GM12878 (cell line): ENCODE data around the gene CD7. TPM values are rescaled to one million over a fixed set of nuclear protein-coding genes. Genes with fewer than 3 reads are reported as not detected.
A peak's percentile ranks its signal among the peaks of the same experiment; 100 is the strongest.

Experiments
- BHLHE40 ChIP-seq, 2 experiments: fragments of 450-650 bp in 1 of 2; IDR thresholded peaks; 2 replicates each; pipeline ENCODE4 v1.6.1; 2011 to 2017; ENCODE audit warnings: low read depth in 2 of 2, borderline replicate concordance in 1 of 2, improper control_type of control experiment in 1 of 2, low read length in 1 of 2, mild to moderate bottlenecking in 1 of 2
- E2F4 ChIP-seq: IDR thresholded peaks from 2 replicates; pipeline ENCODE4 v1.6.1; 2012; ENCODE audit warnings: low read depth, low read length, improper control_type of control experiment
- EED ChIP-seq: sonication (generic); IDR thresholded peaks from 2 replicates; pipeline ENCODE4 v1.6.1; 2016; ENCODE audit warnings: antibody characterized with exemption, low read depth
- ESRRA ChIP-seq: IDR thresholded peaks from 2 replicates; pipeline ENCODE4 v1.6.1; 2012; ENCODE audit warnings: mild to moderate bottlenecking, low read length, improper control_type of control experiment
- HSF1 ChIP-seq: fragments of 150-350 bp; IDR thresholded peaks from 2 replicates; pipeline ENCODE4 v1.6.1; 2014; ENCODE audit warnings: mild to moderate bottlenecking, low read depth, low read length
- IRF5 ChIP-seq: fragments of 450-650 bp; IDR thresholded peaks from 2 replicates; pipeline ENCODE4 v1.6.1; 2017; ENCODE audit warnings: borderline replicate concordance
- NFIC ChIP-seq: IDR thresholded peaks from 2 replicates; pipeline ENCODE4 v1.6.1; 2012; ENCODE audit warnings: low read depth, mild to moderate bottlenecking, inconsistent platforms, low read length, moderate library complexity
- NR2C2 ChIP-seq: IDR thresholded peaks from 2 replicates; pipeline ENCODE4 v1.6.1; 2011; ENCODE audit warnings: borderline replicate concordance, low read depth; ENCODE audit not compliant: control insufficient read depth, insufficient read length
- PAX8 ChIP-seq: fragments of 450-650 bp; IDR thresholded peaks from 2 replicates; pipeline ENCODE4 v1.6.1; 2017; ENCODE audit warnings: mild to moderate bottlenecking, moderate library complexity
- POLR2A ChIP-seq: IDR thresholded peaks from 2 replicates; pipeline ENCODE4 v1.6.1; 2011; ENCODE audit warnings: low read depth, mild to moderate bottlenecking, low read length
- POLR2AphosphoS2 ChIP-seq: IDR thresholded peaks from 2 replicates; pipeline ENCODE4 v1.6.1; 2011; ENCODE audit warnings: low read depth, mild to moderate bottlenecking, low read length, improper control_type of control experiment, moderate library complexity
- SP1 ChIP-seq: IDR thresholded peaks from one replicate; pipeline ENCODE4 v1.6.1; 2011; ENCODE audit warnings: low read depth, low read length
- ZBTB4 ChIP-seq: fragments of 450-650 bp; formaldehyde crosslinking; IDR thresholded peaks from 2 replicates; pipeline ENCODE4 v1.4.0; 2022; ENCODE audit warnings: mild to moderate bottlenecking, moderate library complexity
- ZBTB40 ChIP-seq: fragments of 450-650 bp; IDR thresholded peaks from 2 replicates; pipeline ENCODE4 v1.6.1; 2016; ENCODE audit warnings: mild to moderate bottlenecking, moderate library complexity, borderline replicate concordance
- ZNF217 ChIP-seq: fragments of 450-650 bp; IDR thresholded peaks from 2 replicates; pipeline ENCODE4 v1.6.1; 2017; ENCODE audit warnings: antibody characterized with exemption, mild to moderate bottlenecking
- ZNF24 ChIP-seq: fragments of 450-650 bp; IDR thresholded peaks from 2 replicates; pipeline ENCODE4 v1.6.1; 2017; ENCODE audit warnings: antibody characterized with exemption, mild to moderate bottlenecking
- ZNF274 ChIP-seq: IDR thresholded peaks from one replicate; pipeline ENCODE4 v1.8.0; 2011; ENCODE audit not compliant: insufficient read length, insufficient read depth
- ZNF384 ChIP-seq: IDR thresholded peaks from 2 replicates; pipeline ENCODE4 v1.6.1; 2012; ENCODE audit warnings: low read depth, mild to moderate bottlenecking, low read length, improper control_type of control experiment, borderline replicate concordance
- polyA plus RNA-seq, 11 experiments: library from polyadenylated mRNA; depleted of rRNA in 4 of 11; unstranded in 6 of 11; stranded (reverse) in 5 of 11; fragments of >200 nt; fragmentation: Nextera tagmentation in 4 of 11; fragmentation: Illumina TruSeq in 1 of 11; extraction: Ambion mirVana in 4 of 11; extraction: Trizol in 1 of 11; gene quantifications; 1 replicate in 1 of 11; 2 replicates in 10 of 11; pipeline versions ENCODE4 v1.2.1 to v1.2.3, GENCODE V29; 2011 to 2016; ENCODE audit warnings: inconsistent platforms in 2 of 11, missing spikeins in 2 of 11, low read depth in 1 of 11
- total RNA-seq, 4 experiments: library from RNA; depleted of rRNA in 3 of 4; stranded (reverse); fragments of >200 nt in 3 of 4; fragmentation: Illumina TruSeq in 1 of 4; extraction: Trizol in 1 of 4; gene quantifications; 2 replicates each; pipeline versions ENCODE4 v1.2.1 to v1.2.3, GENCODE V29; 2013 to 2021

CD7 gene
- total and polyA plus RNA-seq, 10 of the 15 experiments (the other 5 are each of a cell fraction or from before 2014, with no cell fraction given), result 0.33 TPM; not detected in 9

GRCh38 chr17:82300707-82301270, 16.6 kb downstream of the CD7 start (continued):
- TF ChIP-seq NFIC (no peak), ZBTB4 (no peak), PAX8 (no peak), ESRRA (no peak), ZNF274 (no peak), SP1 (no peak), EED (peak; percentile 35; the same call in 1 of the 2 replicates), ZNF217 (no peak), HSF1 (no peak), ZNF24 (no peak), ZBTB40 (no peak), IRF5 (no peak), NR2C2 (no peak), BHLHE40 (IDR thresholded peaks at IDR 0.05; ENCODE audit: borderline replicate concordance in 1 of 2, low read depth in 2 of 2, low read length in 1 of 2) (peak in 1 of 2 experiments; percentile 62; a peak in 1 of 4 replicates), ZNF384 (no peak), E2F4 (no peak), POLR2AphosphoS2 (no peak), POLR2A (no peak)
